Sigmoid colon (tissue), 7 donors: Measurements from ENCODE around the gene FRRS1L. TPM values are rescaled to one million over a fixed set of nuclear protein-coding genes. Genes with fewer than 3 reads are reported as not detected.
"Not testable (repeated sequence)": the region's sequence is repeated elsewhere in the genome, so short reads cannot be mapped to it uniquely, and the experiment has no call there.

Experiments used
- DNase-seq: peaks from one replicate; pipeline ENCODE4 v3.0.0-alpha.2; 2019
- H3K27ac ChIP-seq, 4 donors: fragments of 200-600 bp; sonication (generic); one replicate each; pipeline ENCODE4 v1.5.1; 2016 to 2019; ENCODE audit warnings: mild to moderate bottlenecking in 1 of 4
- H3K27me3 ChIP-seq, 3 donors: fragments of 200-600 bp; sonication (generic); one replicate each; pipeline ENCODE4 v1.5.1; 2019; ENCODE audit warnings: mild to moderate bottlenecking in 1 of 3
- H3K36me3 ChIP-seq, 4 donors: fragments of 200-600 bp; sonication (generic); one replicate each; pipeline ENCODE4 v1.5.1; 2016 to 2019
- H3K4me1 ChIP-seq, 4 donors: fragments of 200-600 bp; sonication (generic); one replicate each; pipeline ENCODE4 v1.5.1; 2017 to 2019
- H3K4me3 ChIP-seq, 4 donors: fragments of 200-600 bp; sonication (generic); one replicate each; pipeline ENCODE4 v1.5.1; 2017 to 2019; ENCODE audit warnings: mild to moderate bottlenecking in 2 of 4, moderate library complexity in 1 of 4
- H3K9me3 ChIP-seq, 4 donors: fragments of 200-600 bp in 3 of 4; sonication (generic) in 3 of 4; one replicate each; pipeline versions ENCODE4 v1.5.1 to v1.6.1; 2013 to 2019
- CTCF ChIP-seq, 4 experiments: fragments of 450-650 bp in 3 of 4; fragments of 200-600 bp in 1 of 4; IDR thresholded peaks; one replicate each; pipeline ENCODE4 v1.5.1; 2016 to 2019; ENCODE audit warnings: antibody characterized with exemption in 4 of 4, mild to moderate bottlenecking in 3 of 4, moderate library complexity in 2 of 4
- EP300 ChIP-seq, 4 donors: sonication (generic); formaldehyde crosslinking; IDR thresholded peaks; one replicate each; pipeline ENCODE4 v1.6.1; 2017; ENCODE audit warnings: antibody characterized with exemption in 4 of 4
- POLR2A ChIP-seq, 2 donors: fragments of 450-650 bp; IDR thresholded peaks; one replicate each; pipeline ENCODE4 v1.6.1; 2016; ENCODE audit warnings: antibody characterized with exemption in 2 of 2, mild to moderate bottlenecking in 2 of 2, moderate library complexity in 2 of 2
- POLR2AphosphoS5 ChIP-seq, 4 donors: sonication (generic); formaldehyde crosslinking; IDR thresholded peaks; one replicate each; pipeline ENCODE4 v1.6.1; 2017; ENCODE audit warnings: antibody characterized with exemption in 4 of 4
- WGBS, 2 donors: extraction: QIAGEN DNeasy Blood & Tissue Kit; methylation state at CpG; one replicate each; pipeline ENCODE4 v1.1.7; 2013; 5-methylcytosine and 5-hydroxymethylcytosine counted together
- intact Hi-C: fragments of 100-400 bp; cut with DNase I; formaldehyde crosslinking; loops from one replicate; pipeline ENCODE4 v1.15.1; 2023
- polyA plus RNA-seq, 3 donors: library from polyadenylated mRNA; stranded (reverse); fragments of 200-250 nt; gene quantifications; one replicate each; pipeline ENCODE4 v1.2.3, GENCODE V29; 2013
- total RNA-seq, 4 donors: library from RNA; depleted of rRNA; stranded (reverse); fragments of >200 nt; gene quantifications; one replicate each; pipeline ENCODE4 v1.1.0, GENCODE V29; 2016
- donor health status: healthy with polysubstance abuse.
- donor health status: Bipolar disorder and iron deficiency.
- donor health status: healthy.

The FRRS1L gene
- total and polyA plus RNA-seq, 7 donors = 0.23 to 4.5 (median 2.8) TPM; not detected in 1

GRCh38 chr9:109132567-109133021 is 34.5 kb downstream of the FRRS1L start:
- DNase-seq = no peak
- H3K4me1 ChIP-seq = no peaks in the 10 kb centered on the region
- WGBS, 2 donors = 22 to 35% methylated on average over 2 of the region's 2 CpGs
- no peaks in the 10 kb centered on the region for H3K27me3 ChIP-seq
- no peaks in the 10 kb centered on the region for H3K36me3 ChIP-seq
- no peak overlapping the region for H3K4me3 ChIP-seq
- TF ChIP-seq POLR2A (IDR thresholded peaks at IDR 0.05) = no peak
- TF ChIP-seq CTCF (IDR thresholded peaks at IDR 0.05) = no peak
- no peak for TF ChIP-seq EP300 (IDR thresholded peaks at IDR 0.05)
- TF ChIP-seq POLR2AphosphoS5 (IDR thresholded peaks at IDR 0.05) = no peak
- H3K27ac ChIP-seq = no peak overlapping the region
- no peaks in the 10 kb centered on the region for H3K9me3 ChIP-seq
- intact Hi-C loops = no loop called here

GRCh38 chr9:109129470-109130197 is 37.4 kb downstream of the FRRS1L start:
- Histone ChIP-seq H3K4me3 (no peak overlapping the region), H3K27ac (no peak overlapping the region), H3K36me3 (no peaks in the 10 kb centered on the region), H3K9me3 (no peaks in the 10 kb centered on the region), H3K27me3 (no peaks in the 10 kb centered on the region), H3K4me1 (no peaks in the 10 kb centered on the region)
- TF ChIP-seq POLR2A (IDR thresholded peaks at IDR 0.05) (no peak), POLR2AphosphoS5 (IDR thresholded peaks at IDR 0.05) (no peak), EP300 (IDR thresholded peaks at IDR 0.05) (no peak), CTCF (IDR thresholded peaks at IDR 0.05) (no peak)
- no peak for DNase-seq
- intact Hi-C loops = loop anchor here (10.0 kb wide), 1 partner anchor 195 kb away; the partner anchor contains the start of gene EPB41L4B
- WGBS, 2 donors = 37 to 73% methylated on average over 6 of the region's 6 CpGs

GRCh38 chr9:109126671-109127070 is 40.4 kb downstream of the FRRS1L start:
- H3K27me3 ChIP-seq, H3K27ac ChIP-seq, H3K36me3 ChIP-seq, H3K9me3 ChIP-seq, DNase-seq, H3K4me1 ChIP-seq, H3K4me3 ChIP-seq: not testable (repeated sequence)
- WGBS, 2 donors = 84 to 86% methylated on average over 4 of the region's 4 CpGs
- intact Hi-C loops = loop anchor here (10.0 kb wide), 1 partner anchor 198 kb away; the partner anchor contains the start of gene EPB41L4B

GRCh38 chr9:109124121-109124520 is 42.9 kb downstream of the FRRS1L start:
- TF ChIP-seq CTCF (IDR thresholded peaks at IDR 0.05) (no peak), POLR2A (IDR thresholded peaks at IDR 0.05) (no peak), POLR2AphosphoS5 (IDR thresholded peaks at IDR 0.05) (no peak)
- Histone ChIP-seq H3K36me3 (no peaks in the 10 kb centered on the region), H3K27ac (no peak overlapping the region), H3K4me3 (no peak overlapping the region), H3K9me3 (no peaks in the 10 kb centered on the region), H3K4me1 (peaks cover 0 to 6% (median 6%) of the 10 kb centered on the region in 4 donors), H3K27me3 (no peaks in the 10 kb centered on the region)
- intact Hi-C loops = loop anchor here (10.0 kb wide), 1 partner anchor 201 kb away; the partner anchor contains the start of gene EPB41L4B
- no peak for DNase-seq
- WGBS, 2 donors = 31 to 68% methylated on average over 2 of the region's 2 CpGs

- 83 to 85% methylated on average over 12 of the region's 12 CpGs for WGBS, 2 donors
These were observed 44.1 kb downstream of the FRRS1L start for GRCh38 chr9:109122726-109123621.

More at GRCh38 chr9:109122726-109123621, 44.1 kb downstream of the FRRS1L start:
- DNase-seq = no peak
- no peak overlapping the region for H3K27ac ChIP-seq
- peaks cover 0 to 15% (median 13%) of the 10 kb centered on the region in 4 donors for H3K4me1 ChIP-seq
- no peak overlapping the region for H3K4me3 ChIP-seq
- no peaks in the 10 kb centered on the region for H3K36me3 ChIP-seq
- H3K27me3 ChIP-seq = no peaks in the 10 kb centered on the region
- no peak for TF ChIP-seq EP300 (IDR thresholded peaks at IDR 0.05)
- TF ChIP-seq CTCF (IDR thresholded peaks at IDR 0.05) = no peak
- no peak for TF ChIP-seq POLR2AphosphoS5 (IDR thresholded peaks at IDR 0.05)
- TF ChIP-seq POLR2A (IDR thresholded peaks at IDR 0.05) = no peak
- H3K9me3 ChIP-seq = no peaks in the 10 kb centered on the region
- intact Hi-C loops = loop anchor here (10.0 kb wide), 1 partner anchor 202 kb away; the partner anchor contains the start of gene EPB41L4B
